HepG2 (cell line): ENCODE results near the gene PRR19. TPM values are rescaled to one million over a fixed set of nuclear protein-coding genes. Genes with fewer than 3 reads are reported as not detected.

ENCODE experiments used
- ATAD3A ChIP-seq: sonication (generic); formaldehyde crosslinking; IDR thresholded peaks from 2 replicates; pipeline ENCODE4 v1.4.0; 2020; ENCODE audit warnings: missing genetic modification reagents
- E2F2 ChIP-seq: sonication (generic); formaldehyde crosslinking; IDR thresholded peaks from 2 replicates; pipeline ENCODE4 v1.4.0; 2020; ENCODE audit warnings: missing genetic modification reagents, borderline replicate concordance
- ELF3 ChIP-seq: IDR thresholded peaks from 2 replicates; pipeline ENCODE4 v1.6.1; 2016; ENCODE audit warnings: missing genetic modification reagents, missing compliant biosample characterization
- HDAC1 ChIP-seq: sonication (generic); formaldehyde crosslinking; IDR thresholded peaks from 2 replicates; pipeline ENCODE4 v1.5.1; 2020; ENCODE audit warnings: mild to moderate bottlenecking, missing genetic modification reagents
- MBNL3 ChIP-seq: fragments of 250-450 bp; sonication (Bioruptor Pico); conservative IDR thresholded peaks from 2 replicates; pipeline ENCODE4 v1.8.0; 2022; ENCODE audit warnings: mild to moderate bottlenecking, inconsistent platforms
- MXI1 ChIP-seq: IDR thresholded peaks from 3 replicates; pipeline ENCODE4 v1.6.1; 2012; ENCODE audit warnings: low read depth, low read length, inconsistent platforms, borderline replicate concordance
- REST ChIP-seq, 2 experiments: IDR thresholded peaks; 2 replicates each; pipeline ENCODE4 v1.6.1; 2011 to 2012; ENCODE audit warnings: low read length in 2 of 2, borderline replicate concordance in 1 of 2, low read depth in 1 of 2, mild to moderate bottlenecking in 1 of 2, moderate library complexity in 1 of 2
- RXRB ChIP-seq: IDR thresholded peaks from 2 replicates; pipeline ENCODE4 v1.6.1; 2016; ENCODE audit warnings: borderline replicate concordance, missing genetic modification reagents, missing compliant biosample characterization
- TP53 ChIP-seq: sonication (generic); formaldehyde crosslinking; conservative IDR thresholded peaks from 2 replicates; pipeline ENCODE4 v1.4.0; 2020; ENCODE audit warnings: missing genetic modification reagents
- ZFP36L1 ChIP-seq: sonication (generic); formaldehyde crosslinking; IDR thresholded peaks from 2 replicates; pipeline ENCODE4 v1.8.0; 2022; ENCODE audit warnings: mild to moderate bottlenecking, missing genetic modification reagents, moderate library complexity
- ZNF20 ChIP-seq: sonication (generic); formaldehyde crosslinking; IDR thresholded peaks from 2 replicates; pipeline ENCODE4 v1.4.0; 2020; ENCODE audit warnings: mild to moderate bottlenecking, moderate library complexity, missing genetic modification reagents
- ZNF720 ChIP-seq: sonication (generic); formaldehyde crosslinking; IDR thresholded peaks from 2 replicates; pipeline ENCODE4 v1.4.0; 2020; ENCODE audit warnings: missing genetic modification reagents
- polyA plus RNA-seq, 8 experiments: library from polyadenylated mRNA; depleted of rRNA in 3 of 8; stranded (reverse) in 7 of 8; unstranded in 1 of 8; fragments of >200 nt; fragmentation: Illumina TruSeq in 4 of 8; extraction: Trizol in 4 of 8; gene quantifications; 2 replicates each; pipeline versions ENCODE4 v1.2.1 to v1.2.3, GENCODE V29; 2011 to 2016; ENCODE audit warnings: low read depth in 4 of 8, missing spikeins in 1 of 8, mixed read lengths in 1 of 8; ENCODE audit not compliant: insufficient read depth in 1 of 8
- total RNA-seq, 5 experiments: library from RNA; depleted of rRNA; stranded (reverse); fragments of >200 nt; fragmentation: Illumina TruSeq; extraction: Trizol; gene quantifications; 2 replicates each; pipeline ENCODE4 v1.2.3, GENCODE V29; 2016; ENCODE audit warnings: low read depth in 1 of 5
- TF ChIP-seq, protein P1 (sequence below): sonication (generic); formaldehyde crosslinking; IDR thresholded peaks from 2 replicates; pipeline ENCODE4 v1.5.0; 2020; ENCODE audit warnings: mild to moderate bottlenecking, missing genetic modification reagents, borderline replicate concordance
- TF ChIP-seq, protein P2 (sequence below): sonication (generic); formaldehyde crosslinking; IDR thresholded peaks from one replicate; pipeline ENCODE4 v1.5.1; 2020; ENCODE audit warnings: mild to moderate bottlenecking, missing genetic modification reagents; ENCODE audit errors: not compliant biosample characterization

Gene PRR19
- total and polyA plus RNA-seq, 2 of the 13 experiments (the other 11 are each of a cell fraction or from before 2014, with no cell fraction given), result 0.21 to 0.33 TPM

DNA sequence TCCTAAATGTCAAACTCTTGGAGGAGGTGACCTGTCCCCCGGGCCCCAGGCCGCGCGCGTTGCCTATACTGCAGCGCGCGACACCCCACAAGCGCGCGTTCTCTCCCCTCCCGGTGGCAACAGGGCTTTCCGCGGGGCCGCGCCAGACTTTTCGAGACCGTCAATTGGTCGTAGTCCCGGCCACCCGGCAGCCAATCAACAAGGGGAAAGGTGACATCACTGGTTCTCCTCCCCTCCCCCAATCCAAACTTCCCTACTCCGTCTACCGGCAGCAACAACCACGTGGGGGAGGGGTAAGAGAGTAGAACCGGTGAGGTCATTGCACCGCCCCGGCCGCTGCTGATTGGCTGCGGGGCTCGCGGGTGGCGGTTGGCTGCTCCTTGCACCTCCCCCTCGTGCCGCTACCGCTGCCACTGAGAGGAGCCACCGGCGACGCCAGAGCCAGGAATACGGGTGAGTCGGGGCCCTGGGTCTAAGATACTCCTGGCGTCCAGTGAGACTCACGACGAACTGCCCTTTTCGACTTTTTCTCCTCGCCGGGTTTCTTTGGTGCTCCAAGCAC, 33.7 kb upstream of the PRR19 start (continued):
- TF ChIP-seq RXRB (CRISPR knock-in tag), result peak; percentile 41; the same call in 1 of the 2 replicates
- TF ChIP-seq, protein P1, sequence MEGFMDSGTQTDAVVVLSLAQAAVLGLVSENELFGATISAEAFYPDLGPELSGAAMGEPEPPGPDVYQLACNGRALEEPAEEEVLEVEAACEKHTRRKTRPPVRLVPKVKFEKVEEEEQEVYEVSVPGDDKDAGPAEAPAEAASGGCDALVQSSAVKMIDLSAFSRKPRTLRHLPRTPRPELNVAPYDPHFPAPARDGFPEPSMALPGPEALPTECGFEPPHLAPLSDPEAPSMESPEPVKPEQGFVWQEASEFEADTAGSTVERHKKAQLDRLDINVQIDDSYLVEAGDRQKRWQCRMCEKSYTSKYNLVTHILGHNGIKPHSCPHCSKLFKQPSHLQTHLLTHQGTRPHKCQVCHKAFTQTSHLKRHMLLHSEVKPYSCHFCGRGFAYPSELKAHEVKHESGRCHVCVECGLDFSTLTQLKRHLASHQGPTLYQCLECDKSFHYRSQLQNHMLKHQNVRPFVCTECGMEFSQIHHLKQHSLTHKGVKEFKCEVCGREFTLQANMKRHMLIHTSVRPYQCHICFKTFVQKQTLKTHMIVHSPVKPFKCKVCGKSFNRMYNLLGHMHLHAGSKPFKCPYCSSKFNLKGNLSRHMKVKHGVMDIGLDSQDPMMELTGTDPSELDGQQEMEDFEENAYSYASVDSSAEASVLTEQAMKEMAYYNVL (CRISPR knock-in tag), result no peak
- TF ChIP-seq REST (IDR thresholded peaks at IDR 0.05; ENCODE audit: borderline replicate concordance in 1 of 2, low read depth in 1 of 2, low read length in 2 of 2), result no peak
- TF ChIP-seq, protein P2, sequence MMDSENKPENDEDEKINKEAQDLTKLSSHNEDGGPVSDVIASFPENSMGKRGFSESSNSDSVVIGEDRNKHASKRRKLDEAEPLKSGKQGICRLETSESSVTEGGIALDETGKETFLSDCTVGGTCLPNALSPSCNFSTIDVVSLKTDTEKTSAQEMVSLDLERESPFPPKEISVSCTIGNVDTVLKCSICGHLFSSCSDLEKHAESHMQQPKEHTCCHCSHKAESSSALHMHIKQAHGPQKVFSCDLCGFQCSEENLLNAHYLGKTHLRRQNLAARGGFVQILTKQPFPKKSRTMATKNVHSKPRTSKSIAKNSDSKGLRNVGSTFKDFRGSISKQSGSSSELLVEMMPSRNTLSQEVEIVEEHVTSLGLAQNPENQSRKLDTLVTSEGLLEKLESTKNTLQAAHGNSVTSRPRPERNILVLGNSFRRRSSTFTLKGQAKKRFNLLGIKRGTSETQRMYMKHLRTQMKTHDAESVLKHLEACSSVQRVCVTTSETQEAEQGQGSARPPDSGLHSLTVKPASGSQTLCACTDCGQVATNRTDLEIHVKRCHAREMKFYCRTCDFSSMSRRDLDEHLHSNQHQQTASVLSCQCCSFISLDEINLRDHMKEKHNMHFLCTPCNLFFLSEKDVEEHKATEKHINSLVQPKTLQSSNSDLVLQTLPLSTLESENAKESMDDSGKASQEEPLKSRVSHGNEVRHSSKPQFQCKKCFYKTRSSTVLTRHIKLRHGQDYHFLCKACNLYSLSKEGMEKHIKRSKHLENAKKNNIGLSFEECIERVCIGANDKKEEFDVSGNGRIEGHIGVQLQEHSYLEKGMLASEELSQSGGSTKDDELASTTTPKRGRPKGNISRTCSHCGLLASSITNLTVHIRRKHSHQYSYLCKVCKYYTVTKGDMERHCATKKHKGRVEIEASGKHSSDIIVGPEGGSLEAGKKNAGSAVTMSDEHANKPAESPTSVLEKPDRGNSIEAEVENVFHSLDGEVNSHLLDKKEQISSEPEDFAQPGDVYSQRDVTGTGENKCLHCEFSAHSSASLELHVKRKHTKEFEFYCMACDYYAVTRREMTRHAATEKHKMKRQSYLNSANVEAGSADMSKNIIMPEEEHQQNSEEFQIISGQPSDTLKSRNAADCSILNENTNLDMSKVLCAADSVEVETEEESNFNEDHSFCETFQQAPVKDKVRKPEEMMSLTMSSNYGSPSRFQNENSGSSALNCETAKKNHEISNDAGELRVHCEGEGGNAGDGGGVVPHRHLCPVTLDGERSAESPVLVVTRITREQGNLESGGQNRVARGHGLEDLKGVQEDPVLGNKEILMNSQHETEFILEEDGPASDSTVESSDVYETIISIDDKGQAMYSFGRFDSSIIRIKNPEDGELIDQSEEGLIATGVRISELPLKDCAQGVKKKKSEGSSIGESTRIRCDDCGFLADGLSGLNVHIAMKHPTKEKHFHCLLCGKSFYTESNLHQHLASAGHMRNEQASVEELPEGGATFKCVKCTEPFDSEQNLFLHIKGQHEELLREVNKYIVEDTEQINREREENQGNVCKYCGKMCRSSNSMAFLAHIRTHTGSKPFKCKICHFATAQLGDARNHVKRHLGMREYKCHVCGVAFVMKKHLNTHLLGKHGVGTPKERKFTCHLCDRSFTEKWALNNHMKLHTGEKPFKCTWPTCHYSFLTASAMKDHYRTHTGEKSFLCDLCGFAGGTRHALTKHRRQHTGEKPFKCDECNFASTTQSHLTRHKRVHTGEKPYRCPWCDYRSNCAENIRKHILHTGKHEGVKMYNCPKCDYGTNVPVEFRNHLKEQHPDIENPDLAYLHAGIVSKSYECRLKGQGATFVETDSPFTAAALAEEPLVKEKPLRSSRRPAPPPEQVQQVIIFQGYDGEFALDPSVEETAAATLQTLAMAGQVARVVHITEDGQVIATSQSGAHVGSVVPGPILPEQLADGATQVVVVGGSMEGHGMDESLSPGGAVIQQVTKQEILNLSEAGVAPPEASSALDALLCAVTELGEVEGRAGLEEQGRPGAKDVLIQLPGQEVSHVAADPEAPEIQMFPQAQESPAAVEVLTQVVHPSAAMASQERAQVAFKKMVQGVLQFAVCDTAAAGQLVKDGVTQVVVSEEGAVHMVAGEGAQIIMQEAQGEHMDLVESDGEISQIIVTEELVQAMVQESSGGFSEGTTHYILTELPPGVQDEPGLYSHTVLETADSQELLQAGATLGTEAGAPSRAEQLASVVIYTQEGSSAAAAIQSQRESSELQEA (CRISPR knock-in tag), result no peak
- TF ChIP-seq MXI1, result peak; percentile 69; the same call in 1 of the 3 replicates
- no peak for TF ChIP-seq ZNF20
- TF ChIP-seq MBNL3, result no peak
- TF ChIP-seq TP53 (CRISPR knock-in tag), result no peak
- no peak for TF ChIP-seq E2F2 (CRISPR knock-in tag)
- no peak for TF ChIP-seq ZNF720 (CRISPR knock-in tag)
- no peak for TF ChIP-seq ATAD3A
- TF ChIP-seq ELF3 (CRISPR knock-in tag), result peak; percentile 77
- TF ChIP-seq HDAC1 (CRISPR knock-in tag), result peak; percentile 64; the same call in 1 of the 2 replicates
- peak; percentile 72; the same call in 1 of the 2 replicates for TF ChIP-seq ZFP36L1 (CRISPR knock-in tag)
